Calu3 (cell line): Measurements from ENCODE around the gene SNTG2. TPM values are rescaled to one million over a fixed set of nuclear protein-coding genes. Genes with fewer than 3 reads are reported as not detected.

Experiments used
- BruUV-seq: library from RNA; stranded (reverse); fragments of 400-500 nt; replicated peaks from 2 replicates; lab custom pipeline; 2021; lab: Mats Ljungman, UMichigan
- CTCF ChIA-PET: fragments of 300-600 bp; sonication (Branson Sonifier 250); formaldehyde crosslinking; loops from one replicate; lab custom pipeline; 2022; ENCODE audit warnings: antibody characterized with exemption; lab: Charles Lee
- DNase-seq: peaks from one replicate; pipeline ENCODE4 v3.0.0; 2022
- H3K27ac Mint-ChIP-seq: one replicate; pipeline ENCODE4 v1.8.0; 2022; ENCODE audit warnings: mixed read lengths; ENCODE audit not compliant: unreplicated experiment
- H3K27me3 Mint-ChIP-seq: one replicate; pipeline ENCODE4 v1.8.0; 2022; ENCODE audit warnings: mixed read lengths; ENCODE audit not compliant: unreplicated experiment
- H3K36me3 Mint-ChIP-seq: one replicate; pipeline ENCODE4 v1.8.0; 2022; ENCODE audit warnings: mild to moderate bottlenecking, moderate library complexity, mixed read lengths; ENCODE audit not compliant: insufficient read depth, unreplicated experiment
- H3K4me1 Mint-ChIP-seq: one replicate; pipeline ENCODE4 v1.8.0; 2022; ENCODE audit warnings: mild to moderate bottlenecking, low read depth, mixed read lengths; ENCODE audit not compliant: unreplicated experiment
- H3K4me3 Mint-ChIP-seq: one replicate; pipeline ENCODE4 v1.8.0; 2022; ENCODE audit warnings: mild to moderate bottlenecking, low read depth, moderate library complexity, mixed read lengths; ENCODE audit not compliant: unreplicated experiment
- H3K9me3 Mint-ChIP-seq: one replicate; pipeline ENCODE4 v1.8.0; 2022; ENCODE audit warnings: low read depth, mixed read lengths; ENCODE audit not compliant: unreplicated experiment
- intact Hi-C: fragments of 100-400 bp; cut with micrococcal nuclease; formaldehyde crosslinking; loops from one replicate; pipeline ENCODE4 v1.10.0; 2022; ENCODE audit not compliant: unreplicated experiment
- total RNA-seq: library from RNA; stranded (reverse); gene quantifications from 2 replicates; pipeline ENCODE4 v1.2.3, GENCODE V29; 2022
- TF ChIP-seq, protein P1 (sequence below): fragments of 200-600 bp; IDR thresholded peaks from one replicate; pipeline ENCODE4 v1.8.0; 2022; ENCODE audit warnings: antibody characterized with exemption; ENCODE audit not compliant: unreplicated experiment

The SNTG2 gene
- total RNA-seq, 1 experiment from 2014 or later: not detected

DNA sequence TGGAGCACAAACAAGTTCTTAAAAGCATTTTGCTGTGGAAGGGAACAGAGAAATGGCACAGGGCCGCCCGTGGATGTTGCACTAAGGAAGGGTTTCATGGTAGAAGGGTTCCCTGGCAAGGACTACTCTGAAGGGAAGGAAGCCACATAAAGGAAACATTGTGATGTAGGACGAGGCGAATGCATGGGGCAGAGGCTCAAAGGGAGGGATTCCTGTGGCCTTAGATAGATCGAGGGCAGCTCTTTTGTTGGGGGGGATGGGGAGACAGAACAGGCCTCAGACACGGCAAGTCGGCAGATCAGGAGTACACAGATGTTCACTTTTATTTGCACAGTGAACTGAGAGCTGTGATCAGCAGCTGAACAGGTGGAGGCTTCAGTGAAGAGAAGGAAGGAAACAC is 205.4 kb downstream of the SNTG2 start:
- CTCF ChIA-PET: no interaction called here
- Mint-ChIP-seq H3K9me3 (peaks cover 7% of the 10 kb centered on the region), H3K4me1 (no peaks in the 10 kb centered on the region), H3K36me3 (no peaks in the 10 kb centered on the region), H3K4me3 (no peak overlapping the region), H3K27ac (no peak overlapping the region), H3K27me3 (no peaks in the 10 kb centered on the region)
- no TSS peak for BruUV-seq
- intact Hi-C loops: no loop called here
- no peak for DNase-seq
- TF ChIP-seq, protein P1, sequence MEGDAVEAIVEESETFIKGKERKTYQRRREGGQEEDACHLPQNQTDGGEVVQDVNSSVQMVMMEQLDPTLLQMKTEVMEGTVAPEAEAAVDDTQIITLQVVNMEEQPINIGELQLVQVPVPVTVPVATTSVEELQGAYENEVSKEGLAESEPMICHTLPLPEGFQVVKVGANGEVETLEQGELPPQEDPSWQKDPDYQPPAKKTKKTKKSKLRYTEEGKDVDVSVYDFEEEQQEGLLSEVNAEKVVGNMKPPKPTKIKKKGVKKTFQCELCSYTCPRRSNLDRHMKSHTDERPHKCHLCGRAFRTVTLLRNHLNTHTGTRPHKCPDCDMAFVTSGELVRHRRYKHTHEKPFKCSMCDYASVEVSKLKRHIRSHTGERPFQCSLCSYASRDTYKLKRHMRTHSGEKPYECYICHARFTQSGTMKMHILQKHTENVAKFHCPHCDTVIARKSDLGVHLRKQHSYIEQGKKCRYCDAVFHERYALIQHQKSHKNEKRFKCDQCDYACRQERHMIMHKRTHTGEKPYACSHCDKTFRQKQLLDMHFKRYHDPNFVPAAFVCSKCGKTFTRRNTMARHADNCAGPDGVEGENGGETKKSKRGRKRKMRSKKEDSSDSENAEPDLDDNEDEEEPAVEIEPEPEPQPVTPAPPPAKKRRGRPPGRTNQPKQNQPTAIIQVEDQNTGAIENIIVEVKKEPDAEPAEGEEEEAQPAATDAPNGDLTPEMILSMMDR: no peak

- Mint-ChIP-seq H3K4me3 (no peak overlapping the region), H3K27ac (no peak overlapping the region), H3K36me3 (no peaks in the 10 kb centered on the region), H3K9me3 (peaks cover 7% of the 10 kb centered on the region), H3K4me1 (no peaks in the 10 kb centered on the region), H3K27me3 (no peaks in the 10 kb centered on the region)
- BruUV-seq: no TSS peak
- DNase-seq: no peak
- TF ChIP-seq, protein P1: no peak
- CTCF ChIA-PET: no interaction called here
- intact Hi-C loops: no loop called here
Observed at GRCh38 chr2:1156531-1156930, 205.9 kb downstream of the SNTG2 start.

DNA sequence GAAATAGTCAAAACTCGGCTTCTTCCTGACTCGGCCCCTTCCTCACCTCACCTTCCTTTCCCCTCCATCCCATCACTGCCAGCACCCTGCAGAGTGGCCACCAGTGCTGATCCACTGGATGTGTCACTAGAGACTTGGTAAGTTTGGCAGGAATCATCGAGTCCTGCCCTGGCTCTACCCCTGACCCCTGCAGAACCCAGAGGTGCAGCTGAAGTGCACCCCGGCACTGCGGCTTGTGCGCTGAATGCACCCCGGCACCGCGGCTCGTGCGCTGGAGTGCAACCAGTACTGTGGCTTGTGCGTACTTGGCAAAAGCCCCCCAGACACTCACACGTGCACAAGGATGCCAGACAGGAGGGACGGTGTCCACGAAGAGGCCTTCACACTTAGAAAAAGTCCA is 206.5 kb downstream of the SNTG2 start:
- DNase-seq: no peak
- H3K27ac Mint-ChIP-seq: no peak overlapping the region
- H3K27me3 Mint-ChIP-seq: no peaks in the 10 kb centered on the region
- intact Hi-C loops: no loop called here
- CTCF ChIA-PET: no interaction called here
- H3K4me3 Mint-ChIP-seq: no peak overlapping the region
- H3K9me3 Mint-ChIP-seq: peaks cover 5% of the 10 kb centered on the region
- no peaks in the 10 kb centered on the region for H3K36me3 Mint-ChIP-seq
- BruUV-seq: no TSS peak
- H3K4me1 Mint-ChIP-seq: no peaks in the 10 kb centered on the region
- TF ChIP-seq, protein P1: no peak

- TF ChIP-seq, protein P1: no peak
- Mint-ChIP-seq H3K9me3 (peaks cover 19% of the 10 kb centered on the region), H3K36me3 (no peaks in the 10 kb centered on the region), H3K4me1 (no peaks in the 10 kb centered on the region), H3K27ac (no peak overlapping the region), H3K4me3 (no peak overlapping the region), H3K27me3 (no peaks in the 10 kb centered on the region)
- BruUV-seq: no TSS peak
- intact Hi-C loops: no loop called here
- DNase-seq: no peak
- CTCF ChIA-PET: no interaction called here
Observed at GRCh38 chr2:1159013-1159412, 208.4 kb downstream of the SNTG2 start.

DNA sequence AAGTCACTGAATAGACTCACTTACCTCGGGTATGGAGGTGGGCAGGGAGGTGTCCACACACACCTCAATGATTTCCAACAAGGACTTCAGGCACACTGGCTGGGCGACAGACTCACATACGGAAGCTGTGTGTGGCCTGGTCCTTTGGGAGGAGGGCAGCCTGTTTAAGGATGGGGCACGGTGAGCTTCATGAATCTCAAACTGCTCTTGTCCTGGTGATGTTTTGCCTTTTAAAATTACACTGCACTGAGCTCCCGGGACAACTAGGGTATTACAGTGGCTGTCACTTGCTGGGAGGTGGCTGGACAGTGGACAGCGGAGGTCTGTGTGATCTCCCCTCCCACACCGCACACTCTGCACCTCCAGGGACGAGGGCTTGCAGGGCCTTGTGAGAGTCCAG is 211.6 kb downstream of the SNTG2 start:
- no peaks in the 10 kb centered on the region for H3K27me3 Mint-ChIP-seq
- no peak for DNase-seq
- CTCF ChIA-PET: no interaction called here
- intact Hi-C loops: no loop called here
- no peaks in the 10 kb centered on the region for H3K36me3 Mint-ChIP-seq
- no peak overlapping the region for H3K4me3 Mint-ChIP-seq
- no TSS peak for BruUV-seq
- H3K4me1 Mint-ChIP-seq: no peaks in the 10 kb centered on the region
- peaks cover 27% of the 10 kb centered on the region for H3K9me3 Mint-ChIP-seq
- no peak overlapping the region for H3K27ac Mint-ChIP-seq
- TF ChIP-seq, protein P1: no peak
